AG04450 (cell line): ENCODE measurements around the gene DPYD. TPM values are rescaled to one million over a fixed set of nuclear protein-coding genes. Genes with fewer than 3 reads are reported as not detected.

ENCODE experiments used
- CTCF ChIA-PET: fragments of 300-600, 350-600 bp; formaldehyde crosslinking; extraction: SDS; loops from one replicate; lab custom pipeline; 2022; ENCODE audit warnings: antibody characterized with exemption, inconsistent platforms; lab: Charles Lee
- POLR2A ChIA-PET: fragments of 350-600 bp; formaldehyde crosslinking; extraction: SDS; loops from one replicate; lab custom pipeline; 2021; ENCODE audit warnings: antibody characterized with exemption, inconsistent platforms; lab: Yijun Ruan, JAX
- DNase-seq: peaks from one replicate; pipeline ENCODE4 v3.0.0-alpha.2; 2011; ENCODE audit warnings: low read depth, low spot score
- H3K27ac ChIP-seq: one replicate; pipeline ENCODE4 v1.5.1; 2012; ENCODE audit warnings: low read depth, low read length, control low read depth
- H3K27me3 ChIP-seq: one replicate; pipeline ENCODE4 v1.6.0; 2012; ENCODE audit warnings: low read length; ENCODE audit not compliant: control insufficient read depth, insufficient read depth
- H3K4me3 ChIP-seq: 2 replicates; pipeline ENCODE4 v1.5.1; 2011; ENCODE audit warnings: mild to moderate bottlenecking, low read depth, low read length, control low read depth
- H3K9me3 ChIP-seq: 2 replicates; pipeline ENCODE4 v1.5.1; 2012; ENCODE audit warnings: low read length; ENCODE audit not compliant: control insufficient read depth, insufficient read depth
- CTCF ChIP-seq: IDR thresholded peaks from 2 replicates; pipeline ENCODE4 v1.5.1; 2011; ENCODE audit warnings: low read depth, low read length, control low read depth, inconsistent platforms
- polyA plus RNA-seq: library from polyadenylated mRNA; depleted of rRNA; stranded (reverse); fragments of >200 nt; gene quantifications from 2 replicates; pipeline ENCODE4 v1.2.3, GENCODE V29; 2011

The DPYD gene
- polyA plus RNA-seq, 1 experiment: 21.4 TPM

GRCh38 chr1:97691325-97691724, 229.5 kb downstream of the DPYD start:
- H3K9me3 ChIP-seq: no peaks in the 10 kb centered on the region; the same call in 1 of the 2 replicates
- no peak overlapping the region for H3K27ac ChIP-seq
- ChIA-PET CTCF (interaction anchor here (0.5 kb wide), 1 partner anchor 163 kb away, joined by 5 read pairs; no protein-coding TSS in a partner anchor), POLR2A (no interaction called here)
- DNase-seq: no peak
- H3K4me3 ChIP-seq: no peak overlapping the region
- H3K27me3 ChIP-seq: no peaks in the 10 kb centered on the region
- TF ChIP-seq CTCF: no peak

- Histone ChIP-seq H3K9me3 (no peaks in the 10 kb centered on the region; the same call in 1 of the 2 replicates), H3K4me3 (no peak overlapping the region), H3K27me3 (no peaks in the 10 kb centered on the region), H3K27ac (no peak overlapping the region)
- no peak for DNase-seq
- ChIA-PET POLR2A (no interaction called here), CTCF (no interaction called here)
- no peak for TF ChIP-seq CTCF
Observed at GRCh38 chr1:97685360-97685759, 235.5 kb downstream of the DPYD start.

GRCh38 chr1:97680894-97681293, 239.9 kb downstream of the DPYD start:
- CTCF ChIA-PET: no interaction called here
- Histone ChIP-seq H3K27ac (no peak overlapping the region), H3K4me3 (no peak overlapping the region), H3K9me3 (no peaks in the 10 kb centered on the region), H3K27me3 (no peaks in the 10 kb centered on the region)
- POLR2A ChIA-PET: no interaction called here
- TF ChIP-seq CTCF: no peak
- DNase-seq: no peak

GRCh38 chr1:97680470-97680869, 240.4 kb downstream of the DPYD start:
- CTCF ChIA-PET: no interaction called here
- Histone ChIP-seq H3K9me3 (no peaks in the 10 kb centered on the region), H3K4me3 (no peak overlapping the region), H3K27ac (no peak overlapping the region), H3K27me3 (no peaks in the 10 kb centered on the region)
- no peak for DNase-seq
- POLR2A ChIA-PET: no interaction called here
- TF ChIP-seq CTCF: no peak

GRCh38 chr1:97677702-97678101, 243.1 kb downstream of the DPYD start:
- no peak for TF ChIP-seq CTCF
- ChIA-PET POLR2A (no interaction called here), CTCF (no interaction called here)
- Histone ChIP-seq H3K27ac (no peak overlapping the region), H3K27me3 (no peaks in the 10 kb centered on the region), H3K4me3 (no peak overlapping the region), H3K9me3 (no peaks in the 10 kb centered on the region)
- DNase-seq: no peak
